GM19467 (cell line): ENCODE data around the gene SMAD5.

Source experiments
- ATAC-seq: cut with Tn5 transposase; IDR thresholded peaks from one replicate; pipeline ENCODE4 v1.9.1; 2021; ENCODE audit warnings: mild to moderate bottlenecking, moderate library complexity; ENCODE audit not compliant: unreplicated experiment

Gene SMAD5

DNA sequence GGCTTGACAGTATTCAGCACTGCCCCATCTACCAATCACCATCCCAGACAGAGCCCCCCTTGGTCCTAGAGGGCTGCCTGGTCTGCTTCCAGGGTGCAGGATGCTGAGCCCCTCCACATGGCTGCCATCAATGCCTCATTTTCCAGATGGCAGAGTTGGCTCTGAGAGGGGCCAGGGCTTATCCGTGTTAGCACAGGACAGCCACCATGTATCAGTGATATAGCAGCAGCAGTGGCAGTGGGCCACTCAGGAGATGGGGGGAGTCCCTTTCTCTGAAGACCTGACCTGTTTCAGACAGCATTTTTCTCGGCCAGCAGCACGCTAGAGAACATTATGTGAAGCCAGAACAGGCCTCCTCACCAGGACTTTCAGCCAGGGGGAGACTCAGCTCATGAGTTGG, 61.9 kb downstream of the SMAD5 start:
- no peak for ATAC-seq

DNA sequence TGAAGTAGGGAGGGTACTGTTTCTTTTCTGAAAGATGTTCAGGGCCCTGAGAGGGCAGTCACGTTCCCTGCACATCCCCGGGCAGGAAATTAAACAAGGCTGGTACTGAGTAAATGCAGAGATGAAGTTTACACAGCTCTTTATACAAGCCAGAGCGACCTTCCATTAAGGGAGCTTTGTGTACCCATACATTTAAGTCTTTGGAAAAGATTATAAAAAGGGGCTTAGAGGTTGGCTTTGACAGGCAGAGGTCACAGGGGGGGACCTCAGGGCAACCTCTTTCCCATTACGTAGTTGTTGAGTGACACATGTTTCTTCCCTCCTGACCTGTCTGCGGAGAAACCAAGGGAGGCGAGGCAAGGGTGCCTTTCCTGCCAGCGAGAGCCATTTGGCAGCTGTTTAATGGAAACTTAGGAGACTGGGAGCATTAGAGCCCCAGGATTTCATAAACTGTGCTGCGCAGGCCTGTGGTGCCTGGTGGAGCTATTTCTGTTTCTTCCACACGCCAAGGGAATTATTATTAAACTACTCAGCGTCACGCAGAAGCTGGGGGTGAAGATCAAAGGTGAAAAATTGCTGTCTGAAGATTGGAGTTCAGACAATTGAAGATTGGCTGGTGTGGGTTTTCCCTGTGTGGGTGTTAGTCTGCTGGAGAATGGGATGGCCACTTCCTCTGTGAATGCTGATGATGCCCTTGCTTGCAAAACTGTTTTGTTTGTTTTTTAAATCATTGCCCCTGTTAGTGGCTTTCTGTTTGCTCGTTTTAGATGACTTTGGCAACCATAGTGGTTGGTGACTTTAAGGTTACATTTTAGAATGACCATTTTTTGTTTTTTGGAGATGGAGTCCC, 63.6 kb downstream of the SMAD5 start:
- ATAC-seq: no peak

DNA sequence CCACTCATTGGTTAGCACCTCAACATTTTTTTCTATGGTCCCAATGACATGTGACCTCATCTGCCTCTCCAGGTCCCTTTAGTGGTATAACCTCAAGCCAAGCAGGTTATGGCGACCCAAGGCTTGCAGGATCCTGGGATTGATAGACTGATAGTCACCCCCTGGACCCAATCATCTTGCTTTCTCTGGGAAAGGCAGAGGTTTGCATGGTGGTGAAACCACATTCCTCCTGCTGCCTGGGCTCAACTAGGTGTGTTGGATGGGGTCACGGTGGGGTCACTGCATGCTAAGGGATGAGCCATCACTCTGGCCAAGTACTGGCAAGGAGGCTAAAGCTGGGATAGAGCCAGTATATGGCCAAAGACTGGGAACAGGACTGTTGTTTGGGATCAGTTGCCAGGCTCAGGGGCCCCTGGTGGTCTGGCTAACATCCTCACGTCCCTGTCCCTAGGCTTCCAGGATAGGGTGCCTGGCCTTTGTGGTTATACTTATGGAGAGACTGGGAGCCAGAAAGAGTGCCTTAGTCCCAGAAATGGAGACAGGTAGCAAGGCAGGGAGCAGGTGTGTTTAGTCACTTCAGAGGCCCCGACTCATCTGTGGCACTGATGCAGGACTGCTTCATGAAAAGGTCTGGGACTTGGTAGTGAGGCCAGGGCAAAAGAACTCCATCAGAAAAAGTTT, 65.0 kb downstream of the SMAD5 start:
- ATAC-seq: no peak

DNA sequence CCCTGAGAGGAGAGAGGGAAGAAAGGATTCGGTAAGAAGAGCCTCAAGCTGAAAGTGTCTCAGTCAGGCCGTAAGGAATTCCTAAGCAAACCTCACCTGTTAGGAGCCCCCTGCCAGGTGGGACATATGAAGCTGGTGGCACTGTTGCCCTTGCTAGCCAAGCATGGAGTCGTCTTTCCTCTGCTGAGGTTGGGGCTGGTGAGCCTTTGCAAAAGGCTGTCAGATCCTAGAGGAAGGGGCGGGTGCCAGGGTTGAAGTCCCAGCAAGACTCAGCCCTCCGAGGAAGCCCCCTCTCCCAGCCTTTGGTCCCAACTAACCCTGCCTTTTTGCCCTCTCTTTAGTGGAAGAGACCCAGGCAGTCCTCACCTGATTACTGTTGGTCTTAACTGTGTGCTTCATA, 65.8 kb downstream of the SMAD5 start:
- no peak for ATAC-seq

DNA sequence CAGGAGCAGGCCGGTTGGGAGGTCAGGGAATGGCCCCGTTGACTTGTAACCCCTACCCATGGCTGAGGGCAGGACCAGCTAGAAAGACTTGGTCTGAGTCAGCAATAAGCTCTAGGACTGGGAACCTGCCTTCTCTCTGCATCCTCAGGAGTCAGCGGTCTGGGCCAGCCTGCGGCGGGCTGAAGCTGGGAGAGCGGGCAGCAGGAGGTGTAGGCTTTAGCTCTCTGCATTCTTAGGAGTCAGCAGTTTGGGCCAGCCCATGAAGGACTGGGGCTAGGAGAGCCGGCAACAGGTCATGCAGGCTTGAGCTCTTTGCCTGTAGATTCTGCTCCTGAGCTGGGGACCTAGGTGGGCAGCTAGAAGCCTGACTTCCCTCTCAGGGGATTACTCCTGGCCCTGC, 66.8 kb downstream of the SMAD5 start:
- no peak for ATAC-seq

DNA sequence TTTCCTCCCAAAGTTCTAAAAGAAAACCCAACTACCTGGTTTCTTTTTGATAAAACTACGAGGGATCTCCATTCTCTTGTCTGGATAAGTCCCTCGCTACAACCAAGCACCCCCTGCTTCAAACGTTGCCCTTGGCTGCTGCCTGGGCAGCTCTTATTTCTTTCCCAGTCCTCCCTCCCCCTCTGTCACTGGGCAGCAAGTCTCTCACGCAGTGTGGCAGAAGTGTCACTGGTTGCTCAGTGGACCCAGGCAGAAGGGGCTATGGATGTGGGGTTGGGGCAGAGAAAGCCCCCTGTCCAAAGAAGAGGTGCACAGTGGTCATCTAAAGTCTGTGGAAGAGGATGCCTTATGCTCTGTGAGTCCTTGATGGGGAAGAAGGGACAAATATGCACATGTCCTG, 67.5 kb downstream of the SMAD5 start:
- no peak for ATAC-seq

DNA sequence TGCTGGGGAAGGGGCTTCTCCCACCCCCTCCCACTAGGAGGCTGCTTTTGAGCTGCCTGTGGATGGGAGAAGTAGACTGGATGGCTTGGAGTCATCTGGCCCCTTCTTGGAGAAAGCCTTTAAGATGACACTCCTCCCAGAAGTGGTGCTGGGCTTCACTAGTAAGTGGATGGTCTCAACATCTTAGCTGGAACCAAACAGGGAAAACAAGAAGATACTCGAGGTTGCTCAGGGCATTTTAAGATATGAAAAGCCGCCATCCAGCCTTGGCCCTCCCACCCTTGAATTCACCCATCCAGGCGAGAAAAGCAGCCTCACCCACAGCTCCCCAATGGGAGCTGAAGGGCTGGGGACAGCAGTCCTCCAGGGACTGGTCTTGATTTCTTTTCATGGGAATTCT, 68.1 kb downstream of the SMAD5 start:
- no peak for ATAC-seq

DNA sequence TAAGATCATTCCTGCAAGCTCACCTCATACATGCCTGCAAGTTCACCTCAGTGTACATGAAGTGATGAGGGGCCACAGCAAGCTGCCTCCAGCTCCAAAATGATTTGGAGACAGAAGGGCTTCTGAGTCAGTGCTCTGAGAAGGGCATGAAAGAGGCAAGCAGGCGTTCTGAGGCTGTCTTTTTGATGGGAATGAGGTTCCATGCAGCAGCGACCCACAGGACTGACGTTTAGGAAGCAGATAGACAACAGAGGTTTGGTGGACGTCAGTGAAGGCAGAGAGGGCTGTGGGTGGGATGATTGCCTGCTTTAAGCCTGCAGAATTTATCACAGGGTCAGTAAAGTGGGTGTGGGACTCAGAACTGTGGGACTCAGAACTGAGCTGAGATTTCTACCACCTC, 69.2 kb downstream of the SMAD5 start:
- ATAC-seq: no peak

DNA sequence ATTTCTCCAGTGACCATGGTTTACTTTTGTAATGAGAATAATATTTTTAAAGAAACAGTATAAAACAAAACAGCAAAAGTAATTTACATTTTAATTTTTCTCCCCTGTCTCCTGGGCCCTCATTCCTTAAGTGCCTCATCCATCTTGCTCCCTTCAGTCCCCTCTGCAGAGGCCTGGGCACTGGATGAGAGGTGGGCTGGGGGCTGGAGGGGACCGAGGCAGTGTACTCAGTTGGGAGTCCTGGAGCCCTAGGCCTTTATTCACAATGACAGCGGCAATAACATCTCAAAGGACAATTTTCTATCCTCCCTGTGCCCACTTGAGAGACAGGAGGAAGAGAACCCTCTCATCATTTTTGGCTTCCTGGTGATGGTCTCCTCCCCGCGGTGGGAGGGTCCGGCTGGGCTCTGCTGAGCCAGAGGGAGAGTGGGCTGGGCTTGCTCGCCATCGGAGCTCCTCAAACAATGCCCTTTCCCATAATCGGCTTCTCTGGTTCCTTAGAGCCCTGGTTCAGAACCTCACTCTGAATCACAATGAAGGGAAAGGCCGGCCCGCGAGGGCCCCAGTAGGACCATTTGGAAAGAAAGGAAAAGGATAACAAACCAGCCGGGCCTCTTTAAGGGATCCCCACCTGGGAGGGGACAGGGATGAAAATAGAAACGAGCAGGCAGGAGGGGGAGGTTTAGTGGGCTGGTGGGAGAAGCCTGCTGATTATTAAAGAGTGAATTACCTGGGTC, 70.0 kb downstream of the SMAD5 start:
- no peak for ATAC-seq

DNA sequence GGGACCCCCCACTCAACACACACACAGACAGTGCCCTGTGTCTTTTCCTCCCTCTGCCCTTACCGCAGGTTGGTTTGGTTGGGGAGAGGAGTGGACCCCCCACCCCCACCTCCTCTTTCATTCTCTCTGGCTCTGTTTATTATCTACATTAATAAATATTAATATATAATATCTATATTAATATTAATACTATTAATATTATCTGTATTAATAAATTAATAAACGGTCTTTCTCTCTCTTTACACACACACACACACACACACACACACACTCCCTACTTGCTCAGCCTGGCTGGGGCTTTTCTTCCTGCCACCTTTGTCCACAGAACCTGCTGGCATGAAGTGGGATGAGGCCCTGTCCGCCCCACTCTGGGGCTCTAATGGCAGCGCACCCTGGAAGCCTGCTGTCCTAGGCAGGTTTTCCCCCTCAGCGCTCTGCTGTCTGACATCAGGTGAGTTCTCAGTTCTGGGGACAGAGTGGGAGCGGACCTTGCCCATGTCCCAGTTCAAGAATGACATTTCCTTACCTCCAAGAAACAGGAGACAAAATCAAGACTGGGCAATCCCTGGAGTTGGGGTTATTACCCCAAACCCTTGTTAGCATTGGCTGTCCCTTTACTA, 70.8 kb downstream of the SMAD5 start:
- no peak for ATAC-seq

DNA sequence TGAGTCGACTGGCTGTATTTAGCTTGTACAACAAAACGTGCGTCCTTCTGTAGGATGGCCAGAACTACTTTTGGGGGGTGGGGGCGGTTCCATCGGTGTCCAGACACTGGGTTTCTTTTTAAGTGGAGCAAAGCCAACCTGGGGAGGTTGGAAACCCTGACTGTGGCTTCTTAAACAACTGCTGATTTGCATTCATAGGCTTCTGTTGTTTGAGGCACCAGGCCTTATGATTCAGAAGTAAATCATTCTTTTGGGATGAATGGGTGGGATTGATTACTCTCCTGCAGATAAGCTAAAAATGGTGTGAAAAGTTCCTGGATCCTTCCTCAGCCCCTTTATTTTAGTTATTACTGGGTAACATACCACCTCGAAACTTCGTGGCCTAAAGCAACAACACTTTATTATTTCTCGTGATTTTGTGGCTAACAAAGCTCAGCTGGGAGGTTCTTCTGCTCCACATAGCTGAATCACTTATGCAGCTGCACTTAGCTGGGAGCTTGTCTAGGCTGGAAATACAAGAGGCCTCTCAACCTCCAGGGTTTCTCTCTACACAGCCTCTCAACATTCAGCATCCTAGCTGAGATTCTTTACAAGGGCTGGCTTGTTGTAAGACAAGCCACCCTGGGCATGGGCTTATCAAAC, 72.5 kb downstream of the SMAD5 start:
- no peak for ATAC-seq

DNA sequence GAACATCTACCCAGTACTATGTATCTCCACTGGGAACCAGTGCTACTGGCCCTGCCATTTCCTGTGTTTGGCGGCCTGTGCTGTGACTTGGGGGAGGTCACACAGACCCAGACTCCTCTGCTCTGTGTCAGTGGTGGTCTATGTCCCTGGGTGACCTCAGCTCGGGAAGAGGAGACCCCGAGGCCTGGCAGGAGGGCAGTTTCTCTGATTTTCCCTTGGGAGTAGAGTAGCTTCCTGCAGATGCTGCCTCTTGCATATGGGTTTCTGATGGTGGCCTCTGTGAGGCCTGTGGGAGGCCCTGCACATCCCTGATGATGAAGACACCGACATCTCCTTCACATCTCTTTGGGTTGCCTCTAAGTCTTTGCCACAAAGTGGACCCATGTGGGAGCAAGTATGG, 73.3 kb downstream of the SMAD5 start:
- ATAC-seq: no peak

DNA sequence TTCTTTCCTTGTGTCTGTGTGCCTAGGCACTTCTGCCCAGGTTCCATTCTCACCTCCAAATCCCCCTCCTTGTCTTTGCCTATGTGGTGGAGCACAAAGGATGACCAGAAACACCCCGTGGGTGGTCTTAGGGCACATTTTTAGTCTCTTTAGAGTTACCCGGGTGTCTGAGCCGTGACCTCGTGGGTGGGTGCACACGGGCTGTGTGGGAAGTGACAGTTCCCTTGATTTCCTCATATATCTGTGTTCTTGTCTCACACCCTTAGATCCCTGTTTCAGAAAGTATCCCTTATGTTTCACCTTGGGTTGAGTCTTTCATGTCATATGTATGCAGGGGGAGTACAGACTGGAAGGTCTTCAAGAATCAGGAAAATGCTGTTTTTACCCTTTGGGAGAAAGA, 73.7 kb downstream of the SMAD5 start:
- no peak for ATAC-seq

DNA sequence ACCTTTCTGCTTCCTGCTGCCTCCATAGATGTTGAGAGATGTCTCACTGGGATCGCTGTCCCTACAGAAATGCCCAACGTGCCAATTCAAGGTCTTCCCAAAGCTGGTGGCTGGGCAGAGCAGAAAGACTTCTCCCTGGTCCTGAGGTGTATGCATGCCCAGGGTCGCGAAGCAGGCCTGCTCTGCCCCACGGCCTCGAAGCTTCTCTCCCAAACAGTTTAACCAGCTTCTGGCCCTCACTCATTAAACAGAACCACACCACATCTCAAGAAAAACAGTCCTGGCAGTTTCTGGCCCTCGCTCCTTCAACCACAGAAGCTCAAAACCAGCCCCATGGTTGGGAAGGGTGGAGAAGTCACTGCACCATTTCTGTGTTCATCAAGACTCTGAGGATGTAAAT, 75.0 kb downstream of the SMAD5 start:
- no peak for ATAC-seq

DNA sequence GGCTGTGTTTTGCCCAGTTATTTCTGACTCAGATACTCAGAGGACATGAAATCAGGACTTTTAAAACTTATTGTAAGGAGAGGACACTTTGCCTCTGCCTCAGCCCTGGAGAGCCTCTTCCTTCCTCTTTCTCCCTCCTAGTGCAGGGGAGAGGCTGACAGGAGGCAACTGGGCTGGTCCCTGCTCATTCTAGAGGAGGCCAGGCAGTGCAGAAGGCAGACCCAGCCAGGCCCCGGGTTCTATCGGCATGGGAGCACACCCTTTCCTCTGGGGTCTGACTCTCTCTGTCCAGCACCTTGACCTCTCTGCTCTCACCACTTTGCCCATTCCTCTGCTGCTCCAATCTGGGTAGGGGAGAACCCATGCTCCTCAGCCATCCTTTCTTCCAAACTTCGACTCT, 76.3 kb downstream of the SMAD5 start:
- ATAC-seq: no peak

DNA sequence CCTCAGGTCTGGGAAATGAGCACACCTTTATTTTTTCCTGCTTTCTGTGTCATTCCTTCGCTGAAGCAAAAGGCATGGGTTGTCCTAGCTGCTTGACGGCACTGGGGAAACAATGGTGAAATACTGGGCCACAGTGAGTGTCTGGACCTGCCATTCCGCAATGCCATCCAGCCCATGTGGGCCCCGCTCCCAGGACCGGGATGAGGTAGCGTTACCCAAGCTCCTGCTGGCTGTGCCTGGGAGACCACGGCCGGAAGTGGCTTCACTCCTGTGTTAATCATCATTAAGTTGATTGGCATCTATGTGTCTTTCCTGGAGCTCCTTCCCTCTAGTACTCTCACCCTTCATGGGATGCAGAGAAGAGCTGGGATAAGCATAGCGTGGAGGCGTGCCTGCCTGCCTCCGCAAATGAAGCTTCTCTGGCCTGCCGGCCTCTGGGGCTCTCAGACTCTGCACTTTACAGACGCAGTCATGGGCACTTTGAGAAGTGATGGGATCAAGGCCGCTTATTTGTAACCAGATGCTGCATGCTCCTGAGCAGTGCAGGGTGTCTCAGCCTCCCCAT, 76.8 kb downstream of the SMAD5 start:
- no peak for ATAC-seq

DNA sequence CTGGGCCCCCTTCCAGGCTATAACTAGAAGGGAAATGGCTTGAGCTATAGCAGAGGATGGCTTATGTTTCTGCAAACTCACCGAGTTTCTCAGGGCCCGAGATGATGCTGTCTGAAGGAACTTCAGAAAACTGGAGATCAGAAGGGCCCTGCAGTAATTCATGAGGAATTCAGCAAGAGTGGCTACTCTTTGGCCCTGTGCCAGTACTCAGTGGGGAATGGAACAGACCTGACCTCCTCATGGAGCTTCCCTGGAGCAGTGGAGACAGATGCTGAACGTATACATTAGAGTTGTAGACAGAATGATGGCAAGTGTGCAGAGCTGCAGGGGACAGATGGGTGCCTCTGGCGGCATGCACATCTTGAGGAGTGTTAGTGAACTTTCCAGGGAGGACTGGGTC, 77.6 kb downstream of the SMAD5 start:
- no peak for ATAC-seq

DNA sequence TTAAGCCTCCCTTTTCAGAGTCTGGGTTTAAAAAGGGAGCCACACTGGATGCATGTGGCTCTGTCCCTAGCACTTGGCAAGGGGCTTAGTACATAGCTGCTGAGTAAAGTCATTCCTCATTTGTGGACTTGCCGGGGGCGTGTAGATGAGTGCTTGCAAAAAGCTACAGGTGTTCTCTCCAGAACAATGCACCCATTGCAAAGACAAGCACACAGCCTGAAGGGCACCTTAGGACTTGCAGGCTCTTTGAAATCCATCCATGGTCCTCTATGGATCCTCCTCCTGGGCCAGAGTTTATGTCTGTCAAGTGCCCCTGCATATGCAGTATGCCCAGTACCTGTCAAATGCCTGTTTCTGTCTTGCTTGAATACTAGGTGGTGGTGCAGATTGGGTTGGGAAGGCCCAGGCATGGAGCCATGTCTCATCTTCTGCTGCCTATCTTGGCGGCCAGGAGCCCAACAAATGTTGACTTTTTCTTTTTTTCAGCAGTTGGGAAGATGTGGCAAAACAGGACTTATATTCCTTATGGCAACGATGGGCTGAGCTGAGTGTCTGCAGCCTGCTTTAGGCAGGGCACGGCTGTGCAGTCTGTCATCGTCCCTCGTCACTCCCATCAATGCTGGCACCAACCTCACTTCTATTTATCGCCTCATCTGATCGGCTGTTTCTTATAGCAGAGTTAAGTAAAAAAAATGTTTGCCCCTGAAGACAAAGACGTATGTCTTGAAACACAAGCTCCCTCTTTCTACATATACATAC, 78.8 kb downstream of the SMAD5 start:
- ATAC-seq: no peak

DNA sequence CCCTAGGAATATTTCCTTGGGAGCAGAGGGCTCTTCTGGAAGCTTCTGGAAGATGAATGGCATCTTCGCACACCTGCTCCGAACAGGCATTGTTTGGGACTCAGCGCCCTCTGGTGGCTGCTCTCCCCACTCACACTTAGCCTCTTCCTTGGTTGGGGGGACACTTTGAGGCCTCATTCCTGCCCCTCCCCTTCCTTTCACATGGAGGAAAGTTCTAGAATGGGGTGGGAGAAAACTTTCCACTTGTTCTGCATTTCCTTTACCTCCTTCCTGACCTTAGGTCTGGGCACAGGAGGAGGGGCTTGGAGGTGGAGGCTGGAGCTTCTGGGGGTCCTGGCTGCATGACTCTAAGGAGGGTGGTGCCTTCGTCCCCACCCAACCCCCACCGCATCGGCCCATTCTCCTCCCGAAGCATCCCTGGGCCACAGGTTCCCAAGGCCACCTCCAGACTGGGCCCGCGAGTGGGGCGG, 79.6 kb downstream of the SMAD5 start:
- no peak for ATAC-seq
